GM10248 (cell line): ENCODE measurements around the gene PRND.

ENCODE experiments used
- CTCF ChIA-PET: fragments of 300-600 bp; sonication (Branson Sonifier 250); formaldehyde crosslinking; extraction: SDS; loops from one replicate; lab custom pipeline; 2021; ENCODE audit warnings: antibody characterized with exemption; lab: Yijun Ruan, JAX
- POLR2A ChIA-PET: fragments of 350-650 bp; sonication (Branson Sonifier 250); formaldehyde crosslinking; extraction: SDS; loops from one replicate; lab custom pipeline; 2020; ENCODE audit warnings: antibody characterized with exemption; lab: Yijun Ruan, JAX
- DNase-seq: peaks from one replicate; pipeline ENCODE4 v3.0.0; 2012; ENCODE audit errors: extremely low spot score
- TF ChIP-seq, protein P1 (sequence below): IDR thresholded peaks from 2 replicates; pipeline ENCODE4 v1.5.1; 2012; ENCODE audit warnings: mild to moderate bottlenecking, low read depth; ENCODE audit errors: extremely low read depth, missing control alignments, control extremely low read depth

Gene PRND

DNA sequence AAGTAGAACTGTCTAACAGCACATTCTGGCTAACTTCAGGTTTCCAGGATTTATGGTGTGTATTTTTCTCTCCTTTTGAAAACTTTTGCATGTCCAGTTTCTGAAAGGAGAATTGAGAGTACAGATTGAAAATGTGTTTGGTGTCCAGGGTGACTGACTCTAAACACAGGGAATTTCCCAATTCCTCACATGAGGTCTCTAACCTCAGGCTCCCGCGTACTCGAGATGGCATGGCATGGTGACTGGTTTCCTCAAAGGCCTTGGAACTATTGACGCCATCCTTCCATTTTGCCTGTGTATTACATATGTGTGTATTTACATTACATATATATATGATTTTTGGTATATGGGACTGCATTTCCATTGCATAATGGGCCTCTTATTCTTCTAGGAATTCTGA lies 52.5 kb downstream of the PRND start:
- DNase-seq = no peak
- CTCF ChIA-PET = no interaction called here
- TF ChIP-seq, protein P1, sequence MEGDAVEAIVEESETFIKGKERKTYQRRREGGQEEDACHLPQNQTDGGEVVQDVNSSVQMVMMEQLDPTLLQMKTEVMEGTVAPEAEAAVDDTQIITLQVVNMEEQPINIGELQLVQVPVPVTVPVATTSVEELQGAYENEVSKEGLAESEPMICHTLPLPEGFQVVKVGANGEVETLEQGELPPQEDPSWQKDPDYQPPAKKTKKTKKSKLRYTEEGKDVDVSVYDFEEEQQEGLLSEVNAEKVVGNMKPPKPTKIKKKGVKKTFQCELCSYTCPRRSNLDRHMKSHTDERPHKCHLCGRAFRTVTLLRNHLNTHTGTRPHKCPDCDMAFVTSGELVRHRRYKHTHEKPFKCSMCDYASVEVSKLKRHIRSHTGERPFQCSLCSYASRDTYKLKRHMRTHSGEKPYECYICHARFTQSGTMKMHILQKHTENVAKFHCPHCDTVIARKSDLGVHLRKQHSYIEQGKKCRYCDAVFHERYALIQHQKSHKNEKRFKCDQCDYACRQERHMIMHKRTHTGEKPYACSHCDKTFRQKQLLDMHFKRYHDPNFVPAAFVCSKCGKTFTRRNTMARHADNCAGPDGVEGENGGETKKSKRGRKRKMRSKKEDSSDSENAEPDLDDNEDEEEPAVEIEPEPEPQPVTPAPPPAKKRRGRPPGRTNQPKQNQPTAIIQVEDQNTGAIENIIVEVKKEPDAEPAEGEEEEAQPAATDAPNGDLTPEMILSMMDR = no peak

DNA sequence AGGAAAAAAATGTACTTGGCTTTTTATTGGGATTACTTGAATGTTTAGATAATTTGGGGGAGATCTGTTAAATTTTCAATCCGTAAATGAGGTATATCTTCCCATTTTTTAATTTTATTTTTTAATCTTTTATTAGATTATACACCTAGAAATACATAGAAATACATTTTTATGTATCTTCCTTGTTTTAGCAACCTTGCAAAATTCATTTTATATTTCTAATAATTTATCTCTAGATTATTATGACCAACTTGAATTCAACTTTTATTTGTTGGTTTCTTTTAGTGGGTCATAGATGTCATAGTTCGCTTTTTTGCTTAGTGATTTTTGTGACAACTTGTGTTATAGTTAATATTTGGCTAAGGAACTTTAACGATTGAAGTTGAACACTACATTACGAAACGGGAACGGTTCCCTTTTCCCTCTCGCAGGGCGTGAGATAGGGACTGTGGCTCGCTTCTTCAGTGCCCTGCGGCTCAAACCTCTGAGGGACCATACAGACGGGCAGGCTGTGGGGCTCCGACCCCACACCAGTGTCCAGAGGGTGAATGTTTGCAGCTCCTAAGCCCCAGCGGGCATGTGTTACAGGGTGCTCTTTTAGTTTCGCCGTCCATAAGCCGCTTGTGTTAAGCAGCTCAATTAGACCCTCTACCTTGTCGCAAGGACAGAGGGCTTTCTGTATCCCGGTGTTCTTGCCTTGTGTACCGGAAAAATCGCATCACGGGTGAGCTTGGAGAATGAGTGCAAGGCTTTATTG lies 53.8 kb downstream of the PRND start:
- TF ChIP-seq, protein P1 = no peak
- POLR2A ChIA-PET = no interaction called here
- CTCF ChIA-PET = interaction anchor here (1.3 to 1.6 kb wide), 2 partner anchors 13 to 180 kb away, joined by 3 read pairs; no protein-coding TSS in a partner anchor
- no peak for DNase-seq

More for the DNA sequence above, 52.5 kb downstream of the PRND start:
- POLR2A ChIA-PET = no interaction called here

DNA sequence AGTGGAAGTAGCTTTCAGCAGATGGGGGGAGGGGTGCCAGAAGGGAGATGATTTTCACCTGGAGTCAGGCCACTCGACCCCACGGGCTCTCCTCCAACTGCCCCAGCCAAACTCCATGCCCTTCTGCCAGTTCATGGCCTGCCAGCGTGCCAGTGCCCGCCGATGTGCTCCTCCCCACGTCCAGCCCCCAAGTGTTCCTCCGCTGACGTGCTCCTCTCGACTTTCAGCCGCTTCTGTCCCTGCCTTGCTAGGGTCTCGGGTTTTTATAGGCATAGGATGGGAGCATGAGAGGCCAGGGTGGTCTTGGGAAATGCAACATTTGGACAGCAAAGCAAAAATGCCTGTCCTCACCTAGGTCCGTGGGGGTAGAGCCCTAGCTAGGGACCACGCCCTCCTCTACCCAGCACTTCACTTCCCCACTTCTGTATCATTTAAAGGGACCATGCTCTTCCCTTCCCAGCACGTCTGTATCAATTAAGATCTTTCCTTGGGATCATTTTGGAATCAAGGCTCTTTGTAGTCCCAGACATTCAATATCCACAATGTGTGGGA lies 54.4 kb downstream of the PRND start:
- no peak for DNase-seq
- CTCF ChIA-PET = interaction anchor here (1.3 to 1.6 kb wide), 2 partner anchors 14 to 180 kb away, joined by 3 read pairs; no protein-coding TSS in a partner anchor
- POLR2A ChIA-PET = no interaction called here
- TF ChIP-seq, protein P1 = no peak
